ENCODE measurements around the gene ETS1.

The ETS1 gene

GRCh38 chr11:128564642-128565245 lies 22.6 kb downstream of the ETS1 start:
- DNase-seq, result no peak

- DNase-seq, result no peak
Measured at GRCh38 chr11:128563942-128564641, 23.3 kb downstream of the ETS1 start.

- no peak for DNase-seq
Measured at GRCh38 chr11:128563308-128563707, 24.1 kb downstream of the ETS1 start.

GRCh38 chr11:128559496-128560103 lies 27.8 kb downstream of the ETS1 start:
- no peak for DNase-seq

DNA sequence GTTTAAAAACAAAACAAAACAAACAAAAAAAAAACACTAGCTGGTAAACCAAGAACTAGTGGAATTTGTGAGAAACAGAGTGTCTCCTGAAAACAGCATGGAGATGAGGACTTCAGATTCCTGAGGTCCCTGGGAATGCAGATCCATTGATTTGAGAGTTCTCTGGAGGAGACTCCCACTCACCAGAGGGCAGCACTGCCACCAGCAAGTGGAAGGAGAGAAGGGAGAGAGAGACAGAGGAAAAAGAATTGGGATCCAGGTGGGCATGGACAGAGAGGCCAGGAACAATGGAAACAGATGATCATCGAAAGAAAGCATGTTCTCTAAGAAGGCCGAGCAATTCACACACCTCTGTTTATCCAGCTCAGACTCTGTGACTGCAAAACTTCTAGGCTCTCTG lies 31.8 kb downstream of the ETS1 start:
- DNase-seq, result no peak

- no peak for DNase-seq
Measured at GRCh38 chr11:128553662-128554362, 33.5 kb downstream of the ETS1 start.

DNA sequence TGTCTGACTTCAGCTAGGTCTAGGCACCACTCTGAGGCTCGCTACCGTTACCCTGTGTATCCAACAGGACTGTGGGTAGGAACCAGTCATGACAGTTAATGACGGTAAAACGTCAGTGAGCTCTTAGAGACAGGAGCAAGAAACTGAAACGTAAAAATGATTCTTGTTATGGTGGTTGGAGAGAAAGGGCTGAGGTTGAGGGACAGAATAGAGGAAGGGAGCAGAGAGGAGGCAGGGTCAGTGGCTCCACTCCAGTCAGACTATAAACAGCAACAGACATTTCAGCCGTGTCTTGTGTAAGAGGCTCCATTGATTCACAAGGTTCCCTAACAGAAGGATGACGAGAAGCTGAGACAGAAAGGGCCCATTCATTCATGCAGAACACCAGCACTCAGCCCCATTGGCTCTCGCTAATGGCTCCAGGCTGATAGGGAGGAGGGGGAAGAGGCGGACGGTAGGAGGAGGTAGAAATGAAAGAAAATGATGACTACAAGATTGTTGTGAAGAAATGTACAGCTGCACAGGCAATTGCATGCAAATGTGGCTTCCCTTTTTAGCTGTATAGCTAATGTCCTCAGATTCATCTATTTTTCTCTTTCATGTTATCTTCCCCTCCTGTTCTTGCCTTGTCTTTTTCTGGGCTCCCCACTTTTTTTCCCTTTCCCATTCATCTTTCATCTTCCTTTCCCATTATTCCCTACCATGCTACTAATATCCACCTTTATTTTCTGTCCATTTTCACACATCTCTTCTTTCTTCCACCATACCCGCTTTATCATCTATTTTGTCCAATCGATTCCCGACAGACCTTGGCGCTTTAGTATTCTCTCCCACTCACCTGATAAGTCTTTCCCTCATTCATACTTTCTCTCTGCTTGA lies 34.3 kb downstream of the ETS1 start:
- peak in 1 of 2 experiments; percentile 41 for DNase-seq

DNA sequence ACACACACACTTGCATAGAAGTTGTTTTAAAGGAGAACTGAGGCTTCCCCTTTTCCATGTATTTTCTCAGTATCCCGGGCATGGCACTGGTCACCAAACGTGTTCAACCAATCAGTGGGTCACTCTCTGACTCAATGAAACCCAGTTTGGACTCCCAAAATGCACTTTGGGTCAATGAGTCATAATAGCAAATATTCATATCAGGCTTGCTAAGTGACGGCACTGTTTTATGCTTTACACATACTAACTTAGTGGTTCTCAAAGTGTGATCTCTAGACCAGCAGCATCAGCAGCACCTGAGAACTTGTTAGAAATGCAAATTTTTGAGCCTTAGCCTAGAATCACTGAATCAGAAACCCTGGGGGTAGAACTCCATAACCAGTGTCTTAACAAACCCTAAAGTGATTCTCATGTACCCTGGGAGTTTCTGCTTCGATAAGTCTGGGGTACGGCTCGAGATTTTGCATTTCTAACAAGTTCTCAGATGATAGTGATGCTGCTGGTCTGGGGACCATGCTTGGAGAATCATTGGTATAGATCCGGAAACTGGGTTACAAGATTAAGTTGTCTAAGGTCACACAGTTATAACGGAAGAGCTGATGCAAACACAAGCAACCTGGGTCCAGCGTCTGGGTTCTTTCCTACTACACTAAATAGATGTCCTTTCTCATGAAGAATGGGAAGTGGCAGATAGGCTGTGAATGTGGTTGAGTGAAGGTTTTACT lies 35.6 kb downstream of the ETS1 start:
- peak in 1 of 2 experiments; percentile 28 for DNase-seq

GRCh38 chr11:128551058-128551457 lies 36.3 kb downstream of the ETS1 start:
- no peak for DNase-seq

DNA sequence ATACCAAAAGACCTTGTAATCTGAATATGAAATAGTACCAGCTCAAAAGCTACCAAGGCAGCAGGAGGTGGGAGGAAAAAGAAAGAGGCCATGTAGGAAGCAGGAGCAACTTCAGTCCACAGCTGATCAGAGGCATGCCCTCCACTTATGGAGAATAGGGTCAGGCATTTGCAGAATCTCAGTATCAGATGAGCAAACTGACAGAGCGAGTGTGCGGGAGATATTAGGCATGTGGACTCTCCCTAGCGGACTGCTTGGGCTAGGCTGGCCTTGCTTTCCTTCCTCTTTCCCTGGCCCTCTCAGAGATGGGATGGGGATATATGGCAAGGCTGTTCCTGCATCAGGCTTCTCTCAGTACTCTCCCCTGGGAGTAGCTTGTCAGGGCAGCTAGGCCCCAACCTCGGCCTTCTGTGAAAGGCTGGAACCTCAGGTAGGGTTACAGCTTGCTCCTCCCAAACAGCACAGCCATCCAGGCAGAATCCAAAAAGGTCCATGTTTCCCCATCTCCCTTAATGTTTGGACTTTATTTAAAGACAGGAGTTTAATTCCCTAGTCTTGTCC lies 37.0 kb downstream of the ETS1 start:
- no peak for DNase-seq

GRCh38 chr11:128549256-128549944 lies 38.0 kb downstream of the ETS1 start:
- no peak for DNase-seq

DNA sequence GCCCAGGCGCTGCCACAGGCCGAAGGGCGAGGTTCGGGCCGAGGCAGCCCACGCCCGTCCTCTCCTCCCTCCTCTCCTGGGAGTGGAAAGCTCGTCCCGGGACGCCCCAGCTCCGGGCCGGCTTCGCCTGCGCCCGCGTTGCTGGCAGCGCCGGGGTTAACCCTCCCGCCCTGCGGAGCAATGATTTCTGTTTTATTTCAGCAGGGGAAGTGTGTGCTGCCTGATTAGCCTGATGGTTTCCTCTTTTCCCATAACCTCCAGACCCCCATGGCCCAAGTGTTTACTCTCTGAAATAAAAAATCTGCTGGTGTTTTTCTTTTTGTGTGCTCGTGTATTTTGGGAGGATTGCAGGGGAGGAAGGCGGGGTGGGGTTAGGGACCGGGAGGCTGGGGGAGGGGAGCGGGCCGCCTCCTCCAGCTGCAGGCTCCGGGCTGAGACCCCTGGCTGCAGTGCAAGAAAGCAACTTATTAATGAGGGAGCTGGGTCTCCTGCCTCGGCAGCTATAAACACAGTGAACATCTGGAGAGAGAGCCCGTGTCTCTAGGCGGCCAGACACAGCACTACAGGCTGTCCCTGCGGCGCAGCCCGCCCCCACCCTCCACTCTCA lies 38.6 kb downstream of the ETS1 start:
- DNase-seq, result peak in 1 of 2 experiments; percentile 43

- no peak for DNase-seq
Measured at GRCh38 chr11:128547946-128548648, 39.3 kb downstream of the ETS1 start.

DNA sequence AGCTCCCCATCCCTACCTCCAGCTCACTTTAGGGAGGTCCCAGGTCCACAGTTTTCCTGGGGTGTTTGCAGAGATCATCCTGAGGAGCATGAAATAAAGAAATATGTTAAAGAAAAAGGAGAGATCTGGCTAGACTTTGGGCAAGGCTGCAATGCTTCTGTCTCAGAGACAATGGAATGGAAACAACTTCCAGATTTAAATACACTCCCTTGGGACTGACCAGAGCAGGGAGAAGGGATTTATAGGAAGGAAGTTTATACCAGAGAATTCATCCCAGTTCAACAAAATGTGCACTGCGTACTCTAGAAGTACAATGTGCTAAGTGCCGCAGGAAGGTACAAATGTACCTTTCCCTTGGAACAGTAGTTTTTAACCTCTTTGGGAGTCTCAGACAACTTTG lies 40.4 kb downstream of the ETS1 start:
- no peak for DNase-seq

- DNase-seq, result no peak
Measured at GRCh38 chr11:128544471-128545051, 42.8 kb downstream of the ETS1 start.

DNA sequence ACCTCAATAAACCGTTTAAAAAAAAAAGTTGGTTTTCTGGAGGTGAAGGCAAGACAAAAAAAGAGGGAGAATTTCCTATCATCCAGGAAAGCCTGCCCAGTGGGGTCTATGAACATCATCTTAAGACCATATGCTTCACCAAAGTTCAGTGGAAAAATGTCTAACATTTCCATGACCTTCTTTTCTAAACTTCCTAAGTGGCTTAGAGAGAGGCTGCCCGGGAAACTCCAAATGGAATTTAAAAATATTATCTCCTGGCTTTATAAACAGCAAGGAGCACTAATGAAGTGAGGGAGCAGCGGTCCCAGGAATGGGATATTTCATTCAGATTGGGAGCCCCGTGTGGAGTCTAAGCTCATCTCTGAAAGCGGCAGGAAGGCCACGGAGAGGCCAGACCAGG lies 46.9 kb downstream of the ETS1 start:
- no peak for DNase-seq

DNA sequence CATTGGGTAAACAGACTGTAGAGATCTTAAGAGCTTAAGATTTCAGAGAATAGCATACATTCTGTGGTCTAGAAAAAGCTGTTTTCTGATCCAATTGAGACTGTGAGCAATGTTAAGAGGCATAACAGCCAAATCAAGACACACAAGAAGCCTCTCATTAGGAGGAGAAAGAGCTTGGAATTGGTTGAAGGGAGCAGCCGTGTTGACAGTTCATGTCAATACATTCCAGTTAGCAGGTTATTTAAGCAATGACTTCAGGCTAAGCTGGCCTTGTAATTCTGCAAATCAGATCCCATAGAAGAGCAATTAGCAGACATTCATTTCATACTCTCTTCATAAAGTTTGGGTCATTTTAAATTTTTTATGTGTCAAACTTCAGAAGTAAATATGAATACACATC lies 50.9 kb downstream of the ETS1 start:
- no peak for DNase-seq

DNA sequence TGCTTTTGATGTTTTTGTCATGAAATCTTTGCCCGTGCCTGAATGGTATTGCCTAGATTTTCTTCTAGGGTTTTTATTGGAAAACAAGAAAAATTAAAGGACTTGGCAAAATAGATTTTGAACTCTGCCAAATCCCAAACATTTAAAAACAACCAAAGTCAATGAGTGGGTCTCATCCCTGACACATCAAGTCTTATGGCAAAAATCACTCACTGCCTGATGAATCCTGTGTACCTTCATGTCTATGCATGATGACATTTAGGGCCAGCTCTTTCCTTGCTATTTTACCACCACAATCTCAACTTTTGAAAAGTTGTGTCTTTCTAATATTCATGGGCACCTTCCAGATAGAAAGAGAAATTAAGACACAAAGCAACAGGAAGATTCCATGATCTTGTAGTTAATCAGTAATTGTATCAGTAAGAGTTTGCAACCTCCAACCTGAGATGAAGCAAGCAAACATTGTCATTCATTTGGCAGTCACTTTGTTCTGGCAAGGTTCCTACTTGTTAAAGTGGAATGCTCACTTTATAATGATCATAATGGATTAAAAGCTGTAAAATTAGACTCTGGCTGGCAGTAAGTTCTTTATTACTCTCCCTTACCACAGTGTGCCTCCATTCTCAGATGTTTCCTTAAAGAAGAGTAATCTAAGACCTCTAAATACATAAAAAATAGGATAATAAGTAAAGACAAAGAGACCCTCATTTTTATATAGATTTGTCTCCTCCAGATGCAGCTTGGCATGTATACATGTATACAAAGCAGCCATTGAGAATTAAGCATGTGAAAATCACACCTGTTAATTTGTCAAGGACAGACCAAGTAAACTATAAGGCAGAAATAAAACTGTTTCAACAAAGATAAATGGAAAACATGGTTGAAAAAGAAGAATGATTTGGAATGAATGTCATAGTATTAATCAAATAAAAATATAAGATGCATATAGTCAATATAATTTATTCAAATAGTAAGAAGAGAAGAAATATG lies 51.6 kb downstream of the ETS1 start:
- DNase-seq, result no peak
